ENCODE data around the gene ARPC1B. TPM values are rescaled to one million over a fixed set of nuclear protein-coding genes. Genes with fewer than 3 reads are reported as not detected.

ARPC1B gene
- total and polyA plus RNA-seq, 9 of the 15 experiments (the other 6 are each of a cell fraction or from before 2014, with no cell fraction given): 6.7 to 357 (median 211) TPM

- TF ChIP-seq MNT (conservative IDR thresholded peaks at IDR 0.05) (peak; percentile 91 to 95), U2AF1 (optimal IDR thresholded peaks at IDR 0.05; ENCODE audit: low read depth, low read length) (no peak), PRPF4 (IDR thresholded peaks at IDR 0.05; ENCODE audit: insufficient read depth, low read depth, low read length, poor library complexity, severe bottlenecking) (peak; percentile 61), POLR2AphosphoS2 (IDR thresholded peaks at IDR 0.05; ENCODE audit: low read length) (no peak), SAP30 (IDR thresholded peaks at IDR 0.05; ENCODE audit: borderline replicate concordance, insufficient read depth, low read depth, low read length, poor library complexity, severe bottlenecking) (peak; percentile 87), CBX1 (IDR thresholded peaks at IDR 0.05; ENCODE audit: low read depth) (0 out of 2 replicates have a peak, but pooled peaks have one; percentile 70), ZNF507 (tag; conservative IDR thresholded peaks at IDR 0.05) (no peak), ATF7 (IDR thresholded peaks at IDR 0.05) (peak; percentile 99), ZNF143 (CRISPR knock-in tag; IDR thresholded peaks at IDR 0.05) (no peak), ZNF274 (IDR thresholded peaks at IDR 0.05; ENCODE audit: borderline replicate concordance, low read depth, low read length) (no peak), MECOM (CRISPR knock-in tag; IDR thresholded peaks at IDR 0.05) (peak; percentile 11; the same call in 1 of the 2 replicates), ILK (tag; IDR thresholded peaks at IDR 0.05; ENCODE audit: borderline replicate concordance, low read depth) (no peak), ZNF511 (CRISPR knock-in tag; IDR thresholded peaks at IDR 0.05) (no peak; the same call in 1 of the 2 replicates), ZNF77 (CRISPR knock-in tag; IDR thresholded peaks at IDR 0.05) (no peak), ZNF280B (CRISPR knock-in tag; IDR thresholded peaks at IDR 0.05) (no peak)
- TF ChIP-seq, protein P1, sequence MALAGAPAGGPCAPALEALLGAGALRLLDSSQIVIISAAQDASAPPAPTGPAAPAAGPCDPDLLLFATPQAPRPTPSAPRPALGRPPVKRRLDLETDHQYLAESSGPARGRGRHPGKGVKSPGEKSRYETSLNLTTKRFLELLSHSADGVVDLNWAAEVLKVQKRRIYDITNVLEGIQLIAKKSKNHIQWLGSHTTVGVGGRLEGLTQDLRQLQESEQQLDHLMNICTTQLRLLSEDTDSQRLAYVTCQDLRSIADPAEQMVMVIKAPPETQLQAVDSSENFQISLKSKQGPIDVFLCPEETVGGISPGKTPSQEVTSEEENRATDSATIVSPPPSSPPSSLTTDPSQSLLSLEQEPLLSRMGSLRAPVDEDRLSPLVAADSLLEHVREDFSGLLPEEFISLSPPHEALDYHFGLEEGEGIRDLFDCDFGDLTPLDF (CRISPR knock-in tag; IDR thresholded peaks at IDR 0.05): peak; percentile 88
- TF ChIP-seq, protein P2, sequence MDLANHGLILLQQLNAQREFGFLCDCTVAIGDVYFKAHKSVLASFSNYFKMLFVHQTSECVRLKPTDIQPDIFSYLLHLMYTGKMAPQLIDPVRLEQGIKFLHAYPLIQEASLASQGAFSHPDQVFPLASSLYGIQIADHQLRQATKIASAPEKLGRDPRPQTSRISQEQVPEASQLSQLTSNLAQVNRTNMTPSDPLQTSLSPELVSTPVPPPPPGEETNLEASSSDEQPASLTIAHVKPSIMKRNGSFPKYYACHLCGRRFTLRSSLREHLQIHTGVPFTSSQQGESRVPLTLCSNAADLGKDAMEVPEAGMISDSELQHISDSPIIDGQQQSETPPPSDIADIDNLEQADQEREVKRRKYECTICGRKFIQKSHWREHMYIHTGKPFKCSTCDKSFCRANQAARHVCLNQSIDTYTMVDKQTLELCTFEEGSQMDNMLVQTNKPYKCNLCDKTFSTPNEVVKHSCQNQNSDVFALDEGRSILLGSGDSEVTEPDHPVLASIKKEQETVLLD (IDR thresholded peaks at IDR 0.05): no peak
Observed at GRCh38 chr7:99408379-99409191, 34.1 kb downstream of the ARPC1B start, which contains the start of the genes BUD31 and PDAP1 (continued).

Measured in K562 (cell line).